ENCODE measurements around the gene PRR15.

- peak; percentile 43 for TF ChIP-seq CTCF (IDR thresholded peaks at IDR 0.05; ENCODE audit: poor library complexity, severe bottlenecking)
- TF ChIP-seq POLR2AphosphoS5 (IDR thresholded peaks at IDR 0.05): no peak
- no peak for TF ChIP-seq TAF1 (IDR thresholded peaks at IDR 0.05; ENCODE audit: low read depth)
- TF ChIP-seq EP300 (conservative IDR thresholded peaks at IDR 0.05; ENCODE audit: poor library complexity, severe bottlenecking): no peak
- no peak for TF ChIP-seq EZH2 (IDR thresholded peaks at IDR 0.05; ENCODE audit: borderline replicate concordance, insufficient read depth, low read length, poor library complexity, severe bottlenecking)
Measured at GRCh38 chr7:29588900-29589696, 25.5 kb downstream of the PRR15 start.

Measured in neural cell (in vitro differentiated cells).